Measurements from ENCODE around the gene CBY2.
"Not testable (repeated sequence)": the region's sequence is repeated elsewhere in the genome, so short reads cannot be mapped to it uniquely, and the experiment has no call there.

The CBY2 gene

GRCh38 chr13:45702088-45702487, at the start of gene CBY2:
Gene CBY2, plus strand, starts transcription at chr13:45702320. Its CDS starts 71 bp downstream, at chr13:45702391.
- no peak for DNase-seq (ENCODE audit: low spot score)

- no peak for DNase-seq (ENCODE audit: low spot score)
These were observed 47.3 kb upstream of the CBY2 start for GRCh38 chr13:45654633-45655349.

- peak; percentile 86 for DNase-seq (ENCODE audit: low spot score)
These were observed 43.4 kb upstream of the CBY2 start for GRCh38 chr13:45658586-45659235.

- no peak for DNase-seq (ENCODE audit: low spot score)
These were observed 42.6 kb upstream of the CBY2 start for GRCh38 chr13:45659536-45659935.

GRCh38 chr13:45660458-45660857, 41.7 kb upstream of the CBY2 start:
- DNase-seq (ENCODE audit: low spot score): not testable (repeated sequence)

- no peak for DNase-seq (ENCODE audit: low spot score)
These were observed 40.0 kb upstream of the CBY2 start for GRCh38 chr13:45662162-45662561.

- DNase-seq (ENCODE audit: low spot score): not testable (repeated sequence)
These were observed 39.2 kb upstream of the CBY2 start for GRCh38 chr13:45662903-45663302.

GRCh38 chr13:45669626-45670025, 32.5 kb upstream of the CBY2 start:
- DNase-seq (ENCODE audit: low spot score): not testable (repeated sequence)

GRCh38 chr13:45670189-45670885, 31.8 kb upstream of the CBY2 start:
- no peak for DNase-seq (ENCODE audit: low spot score)

- peak; percentile 77 for DNase-seq (ENCODE audit: low spot score)
These were observed 27.2 kb upstream of the CBY2 start for GRCh38 chr13:45674908-45675307.

- DNase-seq (ENCODE audit: low spot score): no peak
These were observed 23.8 kb upstream of the CBY2 start for GRCh38 chr13:45678282-45678681.

GRCh38 chr13:45681113-45681512, 21.0 kb upstream of the CBY2 start:
- peak; percentile 74 for DNase-seq (ENCODE audit: low spot score)

- DNase-seq (ENCODE audit: low spot score): no peak
These were observed 19.6 kb upstream of the CBY2 start for GRCh38 chr13:45682494-45683008.

- DNase-seq (ENCODE audit: low spot score): no peak
These were observed 18.4 kb upstream of the CBY2 start for GRCh38 chr13:45683701-45684100.

- no peak for DNase-seq (ENCODE audit: low spot score)
These were observed 13.5 kb upstream of the CBY2 start for GRCh38 chr13:45688577-45688976.

- DNase-seq (ENCODE audit: low spot score): no peak
These were observed 11.5 kb upstream of the CBY2 start for GRCh38 chr13:45690636-45691035.

- no peak for DNase-seq (ENCODE audit: low spot score)
These were observed 10.9 kb upstream of the CBY2 start for GRCh38 chr13:45691251-45691650.

- DNase-seq (ENCODE audit: low spot score): no peak
These were observed 10.5 kb upstream of the CBY2 start for GRCh38 chr13:45691667-45692066.

GRCh38 chr13:45695198-45695730, 6.9 kb upstream of the CBY2 start:
- DNase-seq (ENCODE audit: low spot score): no peak

GRCh38 chr13:45696610-45697226, 5.4 kb upstream of the CBY2 start:
- no peak for DNase-seq (ENCODE audit: low spot score)

- DNase-seq (ENCODE audit: low spot score): no peak
These were observed 884 bp upstream of the CBY2 start for GRCh38 chr13:45700971-45701900.
